ENCODE measurements around the gene CST7. TPM values are rescaled to one million over a fixed set of nuclear protein-coding genes. Genes with fewer than 3 reads are reported as not detected.

The CST7 gene
- total RNA-seq, 1 experiment from 2014 or later: not detected

GRCh38 chr20:25005220-25005619 lies 56.2 kb downstream of the CST7 start:
- Histone ChIP-seq H3K23ac (ENCODE audit: insufficient read length, low read depth, low read length) (no peak overlapping the region), H4K5ac (ENCODE audit: insufficient read length, low read depth, low read length) (no peak overlapping the region), H2BK12ac (ENCODE audit: insufficient read length, low read depth, low read length) (no peak overlapping the region), H2BK15ac (ENCODE audit: low read depth, low read length) (no peak overlapping the region), H2AK5ac (ENCODE audit: insufficient read length, low read length) (no peak overlapping the region), H2BK5ac (ENCODE audit: insufficient read length, low read length) (no peak overlapping the region), H3K9me3 (ENCODE audit: control insufficient read depth, low read depth, low read length) (no peaks in the 10 kb centered on the region), H3T11ph (ENCODE audit: low read length) (no peak overlapping the region), H4K91ac (ENCODE audit: insufficient read length, low read depth, low read length) (no peak overlapping the region), H3K4ac (ENCODE audit: low read depth, low read length) (no peak overlapping the region), H3K23me2 (ENCODE audit: insufficient read length, low read depth, low read length, poor library complexity, severe bottlenecking) (no peaks in the 10 kb centered on the region), H4K8ac (replicated peaks; ENCODE audit: insufficient read length, low read depth, low read length) (no peak overlapping the region), H3K4me1 (ENCODE audit: insufficient read depth, low read length) (no peaks in the 10 kb centered on the region), H2BK20ac (ENCODE audit: low read depth, low read length, poor library complexity, severe bottlenecking) (no peak overlapping the region), H3K79me2 (ENCODE audit: insufficient read depth, low read length) (no peaks in the 10 kb centered on the region), H3K18ac (ENCODE audit: insufficient read length, low read depth, low read length) (no peak overlapping the region), H3K14ac (ENCODE audit: insufficient read depth, low read length) (no peak overlapping the region), H3K27ac (ENCODE audit: insufficient read length, low read depth, low read length) (no peak overlapping the region), H3K56ac (ENCODE audit: insufficient read length, low read depth, low read length) (no peak overlapping the region), H2AFZ (ENCODE audit: low read length) (no peak overlapping the region), H2BK120ac (ENCODE audit: low read depth, low read length, poor library complexity, severe bottlenecking) (no peak overlapping the region), H3K9ac (ENCODE audit: extremely low read depth, insufficient read length, low read length) (no peak overlapping the region), H3K79me1 (ENCODE audit: insufficient read depth, low read depth, low read length, poor library complexity, severe bottlenecking) (no peaks in the 10 kb centered on the region), H3K4me2 (ENCODE audit: insufficient read depth, insufficient read length, low read length) (no peak overlapping the region), H3K27me3 (ENCODE audit: insufficient read depth, low read length) (no peaks in the 10 kb centered on the region), H4K20me1 (ENCODE audit: control insufficient read depth, insufficient read depth, insufficient read length) (no peaks in the 10 kb centered on the region)
- no CpG with 5 or more reads among the region's 2 CpGs for WGBS (ENCODE audit: extremely low coverage, insufficient read length, low lambda C conversion rate)
- H3K9me3 Mint-ChIP-seq: peaks cover 0 to 3% of the 10 kb centered on the region in 2 experiments; a peak in 2 of 5 replicates
- no peak overlapping the region for H3K4me3 Mint-ChIP-seq
- no peak for TF ChIP-seq CTCF (conservative IDR thresholded peaks at IDR 0.05)
- no peaks in the 10 kb centered on the region for H3K36me3 Mint-ChIP-seq (ENCODE audit: insufficient read depth in 1 of 3, low read depth in 3 of 3)
- peaks cover 19% of the 10 kb centered on the region for H3K27me3 Mint-ChIP-seq (ENCODE audit: low read depth)
- no peak overlapping the region for H3K27ac Mint-ChIP-seq
- peak; percentile 6 for DNase-seq
- peaks cover 0 to 3% of the 10 kb centered on the region in 2 experiments; a peak in 1 of 4 replicates for H3K4me1 Mint-ChIP-seq
